Measurements from ENCODE around the gene BCKDHB. TPM values are rescaled to one million over a fixed set of nuclear protein-coding genes. Genes with fewer than 3 reads are reported as not detected.
A peak's percentile ranks its signal among the peaks of the same experiment; 100 is the strongest.

Gene BCKDHB
- total and polyA plus RNA-seq, 2 experiments from 2014 or later = 32.1 to 42.7 TPM

GRCh38 chr6:80357081-80357480 is 250.6 kb downstream of the BCKDHB start:
- Mint-ChIP-seq H3K4me3 (no peak overlapping the region), H3K9me3 (no peaks in the 10 kb centered on the region), H3K27ac (peak overlapping the region; percentile 74), H3K27me3 (ENCODE audit: insufficient read depth, low read depth, poor library complexity) (no peaks in the 10 kb centered on the region), H3K36me3 (ENCODE audit: low read depth) (peaks cover 4% of the 10 kb centered on the region; the same call in 1 of the 3 replicates), H3K4me1 (peaks cover 11% of the 10 kb centered on the region)
- TF ChIP-seq ETS1 (IDR thresholded peaks at IDR 0.05) (no peak), STAT1 (IDR thresholded peaks at IDR 0.05; ENCODE audit: unreplicated experiment) (no peak), ZNF114 (CRISPR knock-in tag; IDR thresholded peaks at IDR 0.05) (no peak), CREB1 (CRISPR knock-in tag; IDR thresholded peaks at IDR 0.05; ENCODE audit: low read depth) (no peak), EZH2phosphoT487 (IDR thresholded peaks at IDR 0.05; ENCODE audit: unreplicated experiment) (no peak), JUNB (IDR thresholded peaks at IDR 0.05; ENCODE audit: unreplicated experiment) (no peak)
- TF ChIP-seq, protein P1, sequence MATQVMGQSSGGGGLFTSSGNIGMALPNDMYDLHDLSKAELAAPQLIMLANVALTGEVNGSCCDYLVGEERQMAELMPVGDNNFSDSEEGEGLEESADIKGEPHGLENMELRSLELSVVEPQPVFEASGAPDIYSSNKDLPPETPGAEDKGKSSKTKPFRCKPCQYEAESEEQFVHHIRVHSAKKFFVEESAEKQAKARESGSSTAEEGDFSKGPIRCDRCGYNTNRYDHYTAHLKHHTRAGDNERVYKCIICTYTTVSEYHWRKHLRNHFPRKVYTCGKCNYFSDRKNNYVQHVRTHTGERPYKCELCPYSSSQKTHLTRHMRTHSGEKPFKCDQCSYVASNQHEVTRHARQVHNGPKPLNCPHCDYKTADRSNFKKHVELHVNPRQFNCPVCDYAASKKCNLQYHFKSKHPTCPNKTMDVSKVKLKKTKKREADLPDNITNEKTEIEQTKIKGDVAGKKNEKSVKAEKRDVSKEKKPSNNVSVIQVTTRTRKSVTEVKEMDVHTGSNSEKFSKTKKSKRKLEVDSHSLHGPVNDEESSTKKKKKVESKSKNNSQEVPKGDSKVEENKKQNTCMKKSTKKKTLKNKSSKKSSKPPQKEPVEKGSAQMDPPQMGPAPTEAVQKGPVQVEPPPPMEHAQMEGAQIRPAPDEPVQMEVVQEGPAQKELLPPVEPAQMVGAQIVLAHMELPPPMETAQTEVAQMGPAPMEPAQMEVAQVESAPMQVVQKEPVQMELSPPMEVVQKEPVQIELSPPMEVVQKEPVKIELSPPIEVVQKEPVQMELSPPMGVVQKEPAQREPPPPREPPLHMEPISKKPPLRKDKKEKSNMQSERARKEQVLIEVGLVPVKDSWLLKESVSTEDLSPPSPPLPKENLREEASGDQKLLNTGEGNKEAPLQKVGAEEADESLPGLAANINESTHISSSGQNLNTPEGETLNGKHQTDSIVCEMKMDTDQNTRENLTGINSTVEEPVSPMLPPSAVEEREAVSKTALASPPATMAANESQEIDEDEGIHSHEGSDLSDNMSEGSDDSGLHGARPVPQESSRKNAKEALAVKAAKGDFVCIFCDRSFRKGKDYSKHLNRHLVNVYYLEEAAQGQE (IDR thresholded peaks at IDR 0.05; ENCODE audit: unreplicated experiment) = no peak
- TF ChIP-seq, protein P2, sequence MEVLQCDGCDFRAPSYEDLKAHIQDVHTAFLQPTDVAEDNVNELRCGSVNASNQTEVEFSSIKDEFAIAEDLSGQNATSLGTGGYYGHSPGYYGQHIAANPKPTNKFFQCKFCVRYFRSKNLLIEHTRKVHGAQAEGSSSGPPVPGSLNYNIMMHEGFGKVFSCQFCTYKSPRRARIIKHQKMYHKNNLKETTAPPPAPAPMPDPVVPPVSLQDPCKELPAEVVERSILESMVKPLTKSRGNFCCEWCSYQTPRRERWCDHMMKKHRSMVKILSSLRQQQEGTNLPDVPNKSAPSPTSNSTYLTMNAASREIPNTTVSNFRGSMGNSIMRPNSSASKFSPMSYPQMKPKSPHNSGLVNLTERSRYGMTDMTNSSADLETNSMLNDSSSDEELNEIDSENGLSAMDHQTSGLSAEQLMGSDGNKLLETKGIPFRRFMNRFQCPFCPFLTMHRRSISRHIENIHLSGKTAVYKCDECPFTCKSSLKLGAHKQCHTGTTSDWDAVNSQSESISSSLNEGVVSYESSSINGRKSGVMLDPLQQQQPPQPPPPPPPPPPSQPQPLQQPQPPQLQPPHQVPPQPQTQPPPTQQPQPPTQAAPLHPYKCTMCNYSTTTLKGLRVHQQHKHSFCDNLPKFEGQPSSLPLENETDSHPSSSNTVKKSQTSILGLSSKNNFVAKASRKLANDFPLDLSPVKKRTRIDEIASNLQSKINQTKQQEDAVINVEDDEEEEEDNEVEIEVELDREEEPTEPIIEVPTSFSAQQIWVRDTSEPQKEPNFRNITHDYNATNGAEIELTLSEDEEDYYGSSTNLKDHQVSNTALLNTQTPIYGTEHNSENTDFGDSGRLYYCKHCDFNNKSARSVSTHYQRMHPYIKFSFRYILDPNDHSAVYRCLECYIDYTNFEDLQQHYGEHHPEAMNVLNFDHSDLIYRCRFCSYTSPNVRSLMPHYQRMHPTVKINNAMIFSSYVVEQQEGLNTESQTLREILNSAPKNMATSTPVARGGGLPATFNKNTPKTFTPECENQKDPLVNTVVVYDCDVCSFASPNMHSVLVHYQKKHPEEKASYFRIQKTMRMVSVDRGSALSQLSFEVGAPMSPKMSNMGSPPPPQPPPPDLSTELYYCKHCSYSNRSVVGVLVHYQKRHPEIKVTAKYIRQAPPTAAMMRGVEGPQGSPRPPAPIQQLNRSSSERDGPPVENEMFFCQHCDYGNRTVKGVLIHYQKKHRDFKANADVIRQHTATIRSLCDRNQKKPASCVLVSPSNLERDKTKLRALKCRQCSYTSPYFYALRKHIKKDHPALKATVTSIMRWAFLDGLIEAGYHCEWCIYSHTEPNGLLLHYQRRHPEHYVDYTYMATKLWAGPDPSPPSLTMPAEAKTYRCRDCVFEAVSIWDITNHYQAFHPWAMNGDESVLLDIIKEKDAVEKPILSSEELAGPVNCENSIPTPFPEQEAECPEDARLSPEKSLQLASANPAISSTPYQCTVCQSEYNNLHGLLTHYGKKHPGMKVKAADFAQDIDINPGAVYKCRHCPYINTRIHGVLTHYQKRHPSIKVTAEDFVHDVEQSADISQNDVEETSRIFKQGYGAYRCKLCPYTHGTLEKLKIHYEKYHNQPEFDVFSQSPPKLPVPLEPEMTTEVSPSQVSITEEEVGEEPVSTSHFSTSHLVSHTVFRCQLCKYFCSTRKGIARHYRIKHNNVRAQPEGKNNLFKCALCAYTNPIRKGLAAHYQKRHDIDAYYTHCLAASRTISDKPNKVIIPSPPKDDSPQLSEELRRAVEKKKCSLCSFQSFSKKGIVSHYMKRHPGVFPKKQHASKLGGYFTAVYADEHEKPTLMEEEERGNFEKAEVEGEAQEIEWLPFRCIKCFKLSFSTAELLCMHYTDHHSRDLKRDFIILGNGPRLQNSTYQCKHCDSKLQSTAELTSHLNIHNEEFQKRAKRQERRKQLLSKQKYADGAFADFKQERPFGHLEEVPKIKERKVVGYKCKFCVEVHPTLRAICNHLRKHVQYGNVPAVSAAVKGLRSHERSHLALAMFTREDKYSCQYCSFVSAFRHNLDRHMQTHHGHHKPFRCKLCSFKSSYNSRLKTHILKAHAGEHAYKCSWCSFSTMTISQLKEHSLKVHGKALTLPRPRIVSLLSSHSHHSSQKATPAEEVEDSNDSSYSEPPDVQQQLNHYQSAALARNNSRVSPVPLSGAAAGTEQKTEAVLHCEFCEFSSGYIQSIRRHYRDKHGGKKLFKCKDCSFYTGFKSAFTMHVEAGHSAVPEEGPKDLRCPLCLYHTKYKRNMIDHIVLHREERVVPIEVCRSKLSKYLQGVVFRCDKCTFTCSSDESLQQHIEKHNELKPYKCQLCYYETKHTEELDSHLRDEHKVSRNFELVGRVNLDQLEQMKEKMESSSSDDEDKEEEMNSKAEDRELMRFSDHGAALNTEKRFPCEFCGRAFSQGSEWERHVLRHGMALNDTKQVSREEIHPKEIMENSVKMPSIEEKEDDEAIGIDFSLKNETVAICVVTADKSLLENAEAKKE (CRISPR knock-in tag; IDR thresholded peaks at IDR 0.05) = no peak
- H3K79me2 ChIP-seq (replicated peaks; ENCODE audit: insufficient read depth) = no peaks in the 10 kb centered on the region
- no peaks in the 10 kb centered on the region for H3K4me1 ChIP-seq (ENCODE audit: insufficient read depth)
- H3K27me3 ChIP-seq (ENCODE audit: insufficient read depth) = no peaks in the 10 kb centered on the region
- H3K9me2 ChIP-seq (ENCODE audit: insufficient read depth) = no peaks in the 10 kb centered on the region
- H2AFZ ChIP-seq = no peak overlapping the region
- DNase-seq (ENCODE audit: low spot score) (no peak), ATAC-seq (no peak)
- no peaks in the 10 kb centered on the region for H3F3A ChIP-seq (replicated peaks; ENCODE audit: low read depth)
- H3K4me2 ChIP-seq = no peak overlapping the region
- H3K27ac ChIP-seq (ENCODE audit: low read depth) = no peak overlapping the region
- H3K4me3 ChIP-seq = no peak overlapping the region
- H3K36me3 ChIP-seq (ENCODE audit: insufficient read depth) = no peaks in the 10 kb centered on the region
- no peaks in the 10 kb centered on the region for H4K20me1 ChIP-seq (replicated peaks; ENCODE audit: insufficient read depth)
